Neural progenitor cell (in vitro differentiated cells): ENCODE results near the gene TP53BP2.

Source experiments
- CTCF ChIP-seq: fragments of 200-600 bp; sonication (generic); IDR thresholded peaks from 2 replicates; pipeline ENCODE4 v1.5.1; 2017; ENCODE audit warnings: antibody characterized with exemption, mild to moderate bottlenecking
- EZH2 ChIP-seq: fragments of 200-600 bp; sonication (generic); IDR thresholded peaks from 2 replicates; pipeline ENCODE4 v1.6.1; 2017; ENCODE audit warnings: antibody characterized with exemption, mild to moderate bottlenecking, moderate library complexity
- EZH2phosphoT487 ChIP-seq: fragments of 200-600 bp; sonication (generic); IDR thresholded peaks from 2 replicates; pipeline ENCODE4 v1.6.1; 2017; ENCODE audit warnings: antibody characterized with exemption

- no peak for TF ChIP-seq EZH2phosphoT487
- no peak for TF ChIP-seq CTCF
- TF ChIP-seq EZH2: no peak
Observed at GRCh38 chr1:223836586-223836985, 9.2 kb downstream of the TP53BP2 start.
